ENCODE data around the gene SYNE1. TPM values are rescaled to one million over a fixed set of nuclear protein-coding genes. Genes with fewer than 3 reads are reported as not detected.

SYNE1 gene
- polyA plus RNA-seq, 1 donor from 2014 or later: 38.5 TPM

DNA sequence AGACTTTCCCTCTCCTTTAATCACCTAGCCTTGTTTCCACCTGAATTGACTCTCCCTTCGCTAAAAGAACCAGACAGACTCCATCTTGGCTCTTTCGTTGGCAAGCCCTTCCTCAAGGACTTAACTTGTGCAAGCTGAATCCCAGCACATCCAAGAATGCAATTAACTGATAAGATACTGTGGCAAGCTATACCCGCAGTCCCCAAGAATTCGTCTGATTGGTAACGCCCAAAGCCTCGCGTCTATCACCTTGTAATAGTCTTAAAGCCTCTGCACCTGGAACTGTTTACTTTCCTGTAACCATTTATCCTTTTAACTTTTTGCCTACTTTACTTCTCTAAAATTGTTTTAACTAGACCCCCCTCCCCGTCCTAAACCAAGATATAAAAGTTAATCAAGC lies 45.0 kb upstream of the SYNE1 start:
- no peaks in the 10 kb centered on the region for H3K9me3 ChIP-seq (ENCODE audit: low read length)
- no peak overlapping the region for H3K27ac ChIP-seq (ENCODE audit: low read length)
- H3F3A ChIP-seq (ENCODE audit: insufficient read depth, low read length, poor library complexity, severe bottlenecking): no peaks in the 10 kb centered on the region
- H2AFZ ChIP-seq (ENCODE audit: low read depth, low read length): no peak overlapping the region
- no peaks in the 10 kb centered on the region for H4K20me1 ChIP-seq (ENCODE audit: insufficient read depth)
- H3K9ac ChIP-seq (ENCODE audit: low read length): no peak overlapping the region
- H3K9me2 ChIP-seq (ENCODE audit: insufficient read depth, low read length): no peaks in the 10 kb centered on the region
- H3K4me2 ChIP-seq (ENCODE audit: low read length): no peak overlapping the region
- TF ChIP-seq, protein P1, sequence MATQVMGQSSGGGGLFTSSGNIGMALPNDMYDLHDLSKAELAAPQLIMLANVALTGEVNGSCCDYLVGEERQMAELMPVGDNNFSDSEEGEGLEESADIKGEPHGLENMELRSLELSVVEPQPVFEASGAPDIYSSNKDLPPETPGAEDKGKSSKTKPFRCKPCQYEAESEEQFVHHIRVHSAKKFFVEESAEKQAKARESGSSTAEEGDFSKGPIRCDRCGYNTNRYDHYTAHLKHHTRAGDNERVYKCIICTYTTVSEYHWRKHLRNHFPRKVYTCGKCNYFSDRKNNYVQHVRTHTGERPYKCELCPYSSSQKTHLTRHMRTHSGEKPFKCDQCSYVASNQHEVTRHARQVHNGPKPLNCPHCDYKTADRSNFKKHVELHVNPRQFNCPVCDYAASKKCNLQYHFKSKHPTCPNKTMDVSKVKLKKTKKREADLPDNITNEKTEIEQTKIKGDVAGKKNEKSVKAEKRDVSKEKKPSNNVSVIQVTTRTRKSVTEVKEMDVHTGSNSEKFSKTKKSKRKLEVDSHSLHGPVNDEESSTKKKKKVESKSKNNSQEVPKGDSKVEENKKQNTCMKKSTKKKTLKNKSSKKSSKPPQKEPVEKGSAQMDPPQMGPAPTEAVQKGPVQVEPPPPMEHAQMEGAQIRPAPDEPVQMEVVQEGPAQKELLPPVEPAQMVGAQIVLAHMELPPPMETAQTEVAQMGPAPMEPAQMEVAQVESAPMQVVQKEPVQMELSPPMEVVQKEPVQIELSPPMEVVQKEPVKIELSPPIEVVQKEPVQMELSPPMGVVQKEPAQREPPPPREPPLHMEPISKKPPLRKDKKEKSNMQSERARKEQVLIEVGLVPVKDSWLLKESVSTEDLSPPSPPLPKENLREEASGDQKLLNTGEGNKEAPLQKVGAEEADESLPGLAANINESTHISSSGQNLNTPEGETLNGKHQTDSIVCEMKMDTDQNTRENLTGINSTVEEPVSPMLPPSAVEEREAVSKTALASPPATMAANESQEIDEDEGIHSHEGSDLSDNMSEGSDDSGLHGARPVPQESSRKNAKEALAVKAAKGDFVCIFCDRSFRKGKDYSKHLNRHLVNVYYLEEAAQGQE (IDR thresholded peaks at IDR 0.05; ENCODE audit: borderline replicate concordance): no peak
- TF ChIP-seq POLR2AphosphoS5 (IDR thresholded peaks at IDR 0.05) (no peak), MXI1 (conservative IDR thresholded peaks at IDR 0.05; ENCODE audit: poor library complexity, severe bottlenecking) (no peak), SMC3 (conservative IDR thresholded peaks at IDR 0.05; ENCODE audit: poor library complexity) (no peak), TAF1 (IDR thresholded peaks at IDR 0.05; ENCODE audit: low read depth) (no peak), RAD21 (conservative IDR thresholded peaks at IDR 0.05) (no peak), EZH2 (IDR thresholded peaks at IDR 0.05; ENCODE audit: borderline replicate concordance, insufficient read depth, low read length, poor library complexity, severe bottlenecking) (no peak), EP300 (conservative IDR thresholded peaks at IDR 0.05; ENCODE audit: poor library complexity, severe bottlenecking) (no peak), CTCF (IDR thresholded peaks at IDR 0.05; ENCODE audit: poor library complexity, severe bottlenecking) (no peak)
- H3K36me3 ChIP-seq (ENCODE audit: insufficient read depth, low read length): no peaks in the 10 kb centered on the region
- no peaks in the 10 kb centered on the region for H3K79me2 ChIP-seq (replicated peaks; ENCODE audit: insufficient read depth, low read length)
- H3K27me3 ChIP-seq (ENCODE audit: insufficient read depth, low read depth, low read length): no peaks in the 10 kb centered on the region
- H3K4me3 ChIP-seq (ENCODE audit: low read length): no peak overlapping the region

DNA sequence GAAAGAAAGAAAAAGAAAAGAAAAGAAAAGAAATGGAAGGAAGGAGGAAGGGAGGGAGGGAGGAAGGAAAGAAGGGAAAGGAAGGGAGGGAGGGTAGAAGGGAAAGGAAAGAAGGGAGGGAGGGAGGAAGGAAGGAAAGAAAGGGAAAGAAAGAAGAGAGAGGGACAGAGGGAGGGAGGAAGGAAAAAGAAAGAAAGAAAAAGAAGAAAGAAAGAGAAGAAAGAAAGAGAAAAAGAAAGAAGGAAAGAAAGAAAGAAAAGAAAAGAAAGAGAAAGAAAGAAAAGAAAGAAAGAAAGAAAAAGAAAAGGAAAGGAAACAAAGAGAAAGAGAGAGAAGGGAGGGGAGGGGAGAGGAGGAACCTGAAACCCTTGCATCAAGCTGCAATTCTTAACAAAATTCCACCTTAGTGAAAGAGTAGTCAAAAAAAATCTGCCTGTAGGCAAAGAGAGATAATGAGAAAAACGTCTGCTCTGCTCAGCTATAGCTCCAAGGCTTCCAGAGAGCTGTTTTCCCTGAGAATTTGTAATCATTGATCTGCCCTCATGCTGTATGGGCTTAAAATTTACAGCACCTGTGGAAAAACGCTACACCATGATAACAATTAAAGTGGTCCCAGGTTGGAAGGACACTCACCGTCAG lies 43.8 kb upstream of the SYNE1 start:
- no peak overlapping the region for H2AFZ ChIP-seq (ENCODE audit: low read depth, low read length)

More for the DNA sequence above, 43.8 kb upstream of the SYNE1 start:
- TF ChIP-seq MXI1 (conservative IDR thresholded peaks at IDR 0.05; ENCODE audit: poor library complexity, severe bottlenecking): no peak
- no peak for TF ChIP-seq TAF1 (IDR thresholded peaks at IDR 0.05; ENCODE audit: low read depth)
- no peak for TF ChIP-seq POLR2AphosphoS5 (IDR thresholded peaks at IDR 0.05)
- no peak for TF ChIP-seq CTCF (IDR thresholded peaks at IDR 0.05; ENCODE audit: poor library complexity, severe bottlenecking)
- TF ChIP-seq SMC3 (conservative IDR thresholded peaks at IDR 0.05; ENCODE audit: poor library complexity): no peak
- TF ChIP-seq EZH2 (IDR thresholded peaks at IDR 0.05; ENCODE audit: borderline replicate concordance, insufficient read depth, low read length, poor library complexity, severe bottlenecking): no peak
- no peak for TF ChIP-seq EP300 (conservative IDR thresholded peaks at IDR 0.05; ENCODE audit: poor library complexity, severe bottlenecking)
- Histone ChIP-seq H3K27ac (ENCODE audit: low read length) (no peak overlapping the region), H3K27me3 (ENCODE audit: insufficient read depth, low read depth, low read length) (no peaks in the 10 kb centered on the region), H3K9ac (ENCODE audit: low read length) (no peak overlapping the region), H3F3A (ENCODE audit: insufficient read depth, low read length, poor library complexity, severe bottlenecking) (no peaks in the 10 kb centered on the region), H3K79me2 (replicated peaks; ENCODE audit: insufficient read depth, low read length) (no peaks in the 10 kb centered on the region), H3K9me3 (ENCODE audit: low read length) (no peaks in the 10 kb centered on the region), H3K9me2 (ENCODE audit: insufficient read depth, low read length) (no peaks in the 10 kb centered on the region), H3K4me3 (ENCODE audit: low read length) (no peak overlapping the region), H3K36me3 (ENCODE audit: insufficient read depth, low read length) (no peaks in the 10 kb centered on the region), H3K4me2 (ENCODE audit: low read length) (no peak overlapping the region), H4K20me1 (ENCODE audit: insufficient read depth) (no peaks in the 10 kb centered on the region)
